Thyroid gland (tissue), 4 donors: ENCODE results near the gene TSPAN4.

Source experiments
- CTCF ChIP-seq, 6 experiments: fragments of 200-600 bp in 3 of 6; fragments of 450-650 bp in 3 of 6; sonication (generic) in 3 of 6; IDR thresholded peaks; one replicate each; pipeline ENCODE4 v1.5.1; 2016 to 2019; ENCODE audit warnings: antibody characterized with exemption in 6 of 6, mild to moderate bottlenecking in 2 of 6, inconsistent platforms in 1 of 6, moderate library complexity in 1 of 6
- POLR2A ChIP-seq, 2 donors: fragments of 450-650 bp; IDR thresholded peaks; one replicate each; pipeline ENCODE4 v1.6.1; 2017; ENCODE audit warnings: antibody characterized with exemption in 2 of 2, mild to moderate bottlenecking in 2 of 2, moderate library complexity in 1 of 2

- TF ChIP-seq CTCF (IDR thresholded peaks at IDR 0.05) (no peak), POLR2A (IDR thresholded peaks at IDR 0.05) (no peak)
Observed at GRCh38 chr11:866481-866880, 23.8 kb downstream of the TSPAN4 start.
